ENCODE measurements around the gene NLN.
A peak's percentile ranks its signal among the peaks of the same experiment; 100 is the strongest.
"Not testable (repeated sequence)": the region's sequence is repeated elsewhere in the genome, so short reads cannot be mapped to it uniquely, and the experiment has no call there.

Gene NLN

DNA sequence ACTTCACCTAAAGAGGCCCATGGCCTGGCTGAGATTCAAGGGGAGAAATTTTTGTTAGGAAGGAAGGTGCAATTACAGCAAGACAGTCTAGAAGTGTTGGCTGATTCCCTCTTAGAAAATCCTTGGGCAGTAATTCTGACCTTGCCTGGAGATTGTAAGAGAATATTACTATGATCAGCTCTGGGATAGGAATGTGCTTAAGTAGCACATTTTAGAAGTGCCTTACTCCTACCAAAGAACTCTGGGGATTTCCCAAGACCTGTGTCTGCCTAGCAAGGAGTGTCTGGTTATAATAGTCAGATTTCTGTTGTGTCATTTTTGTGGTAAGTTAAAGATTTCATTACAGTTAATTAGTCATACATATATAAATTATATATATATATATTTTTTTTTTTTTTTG, 52.3 kb downstream of the NLN start:
- ATAC-seq (peak; percentile 75), DNase-seq (no peak)
- no peak overlapping the region for H3K4me3 Mint-ChIP-seq
- H3K27ac Mint-ChIP-seq, result peak overlapping the region; percentile 8
- H3K27me3 Mint-ChIP-seq, result no peaks in the 10 kb centered on the region
- no peaks in the 10 kb centered on the region for H3K9me3 Mint-ChIP-seq
- peaks cover 15% of the 10 kb centered on the region for H3K36me3 Mint-ChIP-seq (ENCODE audit: low read depth)
- H3K4me1 Mint-ChIP-seq, result peaks cover 22% of the 10 kb centered on the region

DNA sequence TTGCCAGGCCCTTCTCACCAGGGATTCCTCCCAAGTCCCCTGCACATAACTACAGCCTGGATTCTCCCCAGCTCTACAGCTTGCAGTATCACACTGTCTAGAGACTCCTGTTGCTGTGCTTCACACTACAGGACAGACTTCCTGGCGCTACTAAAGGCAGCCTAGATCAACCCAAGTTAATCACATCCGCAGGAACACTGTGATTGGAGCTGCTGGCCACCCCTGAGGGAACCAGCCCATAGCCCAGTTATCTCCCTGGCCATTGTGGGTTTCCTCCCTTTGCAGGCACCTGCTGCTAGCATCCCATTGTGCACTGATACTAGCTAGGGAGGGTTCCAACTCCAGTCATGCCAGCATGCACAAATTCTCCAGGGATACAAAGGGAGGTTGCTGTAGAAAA, 53.5 kb downstream of the NLN start:
- Mint-ChIP-seq H3K4me3 (no peak overlapping the region), H3K27me3 (no peaks in the 10 kb centered on the region), H3K36me3 (ENCODE audit: low read depth) (peaks cover 21% of the 10 kb centered on the region), H3K9me3 (no peaks in the 10 kb centered on the region), H3K27ac (no peak overlapping the region), H3K4me1 (peaks cover 29% of the 10 kb centered on the region)
- no peak for ATAC-seq
- DNase-seq, result no peak

- no peak overlapping the region for H3K4me3 Mint-ChIP-seq
- H3K4me1 Mint-ChIP-seq, result peaks cover 29% of the 10 kb centered on the region
- ATAC-seq (peak; percentile 30), DNase-seq (no peak)
- no peaks in the 10 kb centered on the region for H3K9me3 Mint-ChIP-seq
- H3K36me3 Mint-ChIP-seq (ENCODE audit: low read depth), result peaks cover 30% of the 10 kb centered on the region
- H3K27me3 Mint-ChIP-seq, result no peaks in the 10 kb centered on the region
- no peak overlapping the region for H3K27ac Mint-ChIP-seq
Measured at GRCh38 chr5:65776441-65777141, 54.6 kb downstream of the NLN start.

DNA sequence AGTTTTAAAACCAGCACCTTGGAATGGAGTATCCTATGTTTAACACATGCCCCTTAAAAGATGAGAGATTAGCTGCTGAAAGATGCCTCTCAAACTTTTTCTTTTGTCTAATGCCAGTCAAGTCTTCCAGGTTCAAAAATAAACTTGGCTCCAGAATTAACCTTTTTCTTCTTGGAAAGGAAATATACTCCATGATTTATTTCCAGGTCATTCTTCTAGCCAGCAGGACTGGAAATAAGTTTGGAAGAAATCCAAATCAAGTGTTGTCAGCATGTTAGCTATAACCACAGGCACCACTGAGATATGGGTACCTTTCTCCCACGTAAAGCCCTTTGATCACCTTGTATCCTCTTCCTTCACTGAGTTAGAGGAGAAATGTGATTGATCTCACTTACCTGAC, 56.1 kb downstream of the NLN start:
- DNase-seq (no peak), ATAC-seq (no peak)
- Mint-ChIP-seq H3K4me1 (peaks cover 29% of the 10 kb centered on the region), H3K4me3 (no peak overlapping the region), H3K36me3 (ENCODE audit: low read depth) (peaks cover 42% of the 10 kb centered on the region), H3K27ac (no peak overlapping the region), H3K9me3 (no peaks in the 10 kb centered on the region), H3K27me3 (no peaks in the 10 kb centered on the region)

- H3K36me3 Mint-ChIP-seq (ENCODE audit: low read depth), result peaks cover 44% of the 10 kb centered on the region
- H3K27me3 Mint-ChIP-seq, result no peaks in the 10 kb centered on the region
- no peak overlapping the region for H3K4me3 Mint-ChIP-seq
- H3K27ac Mint-ChIP-seq, result no peak overlapping the region
- ATAC-seq, result no peak
- no peak for DNase-seq
- no peaks in the 10 kb centered on the region for H3K9me3 Mint-ChIP-seq
- H3K4me1 Mint-ChIP-seq, result peaks cover 21% of the 10 kb centered on the region
Measured at GRCh38 chr5:65779643-65780042, 57.6 kb downstream of the NLN start.

DNA sequence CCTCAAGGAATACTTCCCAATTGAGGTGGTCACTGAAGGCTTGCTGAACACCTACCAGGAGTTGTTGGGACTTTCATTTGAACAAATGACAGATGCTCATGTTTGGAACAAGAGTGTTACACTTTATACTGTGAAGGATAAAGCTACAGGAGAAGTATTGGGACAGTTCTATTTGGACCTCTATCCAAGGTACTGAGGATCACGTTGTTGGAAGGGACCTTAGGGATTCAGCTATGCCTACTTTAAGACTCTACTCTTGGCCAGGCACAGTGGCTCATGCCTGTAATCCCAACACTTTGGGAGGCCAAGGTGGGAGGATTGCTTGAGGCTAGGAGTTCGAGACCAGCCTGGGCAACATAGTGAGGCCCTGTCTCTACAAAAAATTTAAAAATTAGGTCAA, 66.3 kb downstream of the NLN start:
- H3K4me1 Mint-ChIP-seq, result peaks cover 16% of the 10 kb centered on the region

GRCh38 chr5:65790371-65791163, 68.6 kb downstream of the NLN start:
- no peak overlapping the region for H3K4me3 Mint-ChIP-seq
- DNase-seq (peak; percentile 27), ATAC-seq (peak; percentile 86)
- H3K4me1 Mint-ChIP-seq, result peaks cover 16% of the 10 kb centered on the region
- H3K9me3 Mint-ChIP-seq, result peaks cover 7% of the 10 kb centered on the region
- H3K36me3 Mint-ChIP-seq (ENCODE audit: low read depth), result peaks cover 46% of the 10 kb centered on the region
- no peaks in the 10 kb centered on the region for H3K27me3 Mint-ChIP-seq
- peak overlapping the region; percentile 39 for H3K27ac Mint-ChIP-seq

More for the DNA sequence above, 66.3 kb downstream of the NLN start:
- H3K27ac Mint-ChIP-seq, H3K4me3 Mint-ChIP-seq, H3K9me3 Mint-ChIP-seq, H3K27me3 Mint-ChIP-seq, DNase-seq, ATAC-seq: not testable (repeated sequence)
- peaks cover 35% of the 10 kb centered on the region for H3K36me3 Mint-ChIP-seq (ENCODE audit: low read depth)

- DNase-seq, result no peak
- H3K4me1 Mint-ChIP-seq, result peaks cover 16% of the 10 kb centered on the region
- ATAC-seq, result no peak
- H3K4me3 Mint-ChIP-seq, result no peak overlapping the region
- H3K36me3 Mint-ChIP-seq (ENCODE audit: low read depth), result peaks cover 49% of the 10 kb centered on the region
- H3K27me3 Mint-ChIP-seq, result no peaks in the 10 kb centered on the region
- H3K9me3 Mint-ChIP-seq, result peaks cover 7% of the 10 kb centered on the region
- no peak overlapping the region for H3K27ac Mint-ChIP-seq
Measured at GRCh38 chr5:65791712-65792673, 70.0 kb downstream of the NLN start.

- no peaks in the 10 kb centered on the region for H3K9me3 Mint-ChIP-seq
- no peak overlapping the region for H3K4me3 Mint-ChIP-seq
- H3K27ac Mint-ChIP-seq, result no peak overlapping the region
- H3K36me3 Mint-ChIP-seq (ENCODE audit: low read depth), result peaks cover 29% of the 10 kb centered on the region
- H3K4me1 Mint-ChIP-seq, result peaks cover 1% of the 10 kb centered on the region
- no peak for ATAC-seq
- no peak for DNase-seq
- no peaks in the 10 kb centered on the region for H3K27me3 Mint-ChIP-seq
Measured at GRCh38 chr5:65796269-65796668, 74.3 kb downstream of the NLN start.

DNA sequence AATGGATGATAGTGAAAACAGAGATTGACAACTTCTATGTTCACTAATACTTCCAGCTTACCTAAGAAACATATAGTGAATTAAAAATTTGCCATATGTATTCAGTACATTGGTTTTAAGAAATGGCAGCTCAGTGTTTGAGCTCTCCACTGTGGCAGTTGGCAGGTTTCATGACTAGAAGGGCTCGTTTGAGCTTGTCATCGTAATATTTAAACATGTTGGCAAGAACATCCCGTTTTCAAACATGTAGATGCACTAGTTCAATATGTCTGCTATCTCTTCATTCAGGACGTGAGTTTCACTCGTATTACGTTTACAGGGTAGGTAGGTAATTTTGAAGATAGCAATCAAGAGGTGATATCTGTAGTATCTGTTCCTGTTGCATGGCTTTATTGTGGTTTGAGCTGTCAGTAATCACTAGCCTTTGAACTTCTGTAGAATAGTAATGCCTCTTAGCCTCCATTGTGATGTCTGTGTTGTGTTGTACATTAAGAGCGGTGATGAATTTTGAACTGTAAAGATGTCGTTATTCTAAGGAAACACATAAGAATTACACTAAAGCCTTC, 74.8 kb downstream of the NLN start:
- peaks cover 32% of the 10 kb centered on the region for H3K36me3 Mint-ChIP-seq (ENCODE audit: low read depth)
- H3K4me1 Mint-ChIP-seq, result peaks cover 2% of the 10 kb centered on the region
- no peak for DNase-seq
- H3K27me3 Mint-ChIP-seq, result no peaks in the 10 kb centered on the region
- H3K4me3 Mint-ChIP-seq, result no peak overlapping the region
- no peaks in the 10 kb centered on the region for H3K9me3 Mint-ChIP-seq
- no peak overlapping the region for H3K27ac Mint-ChIP-seq
- no peak for ATAC-seq

GRCh38 chr5:65797481-65797880, 75.5 kb downstream of the NLN start:
- peaks cover 2% of the 10 kb centered on the region for H3K4me1 Mint-ChIP-seq
- no peaks in the 10 kb centered on the region for H3K9me3 Mint-ChIP-seq
- H3K27me3 Mint-ChIP-seq, result no peaks in the 10 kb centered on the region
- no peak overlapping the region for H3K4me3 Mint-ChIP-seq
- H3K27ac Mint-ChIP-seq, result no peak overlapping the region
- ATAC-seq, result no peak
- peaks cover 35% of the 10 kb centered on the region for H3K36me3 Mint-ChIP-seq (ENCODE audit: low read depth)
- no peak for DNase-seq

GRCh38 chr5:65799857-65800256, 77.9 kb downstream of the NLN start:
- ATAC-seq, result no peak
- peaks cover 20% of the 10 kb centered on the region for H3K4me1 Mint-ChIP-seq
- H3K4me3 Mint-ChIP-seq, result no peak overlapping the region
- H3K27me3 Mint-ChIP-seq, result no peaks in the 10 kb centered on the region
- DNase-seq, result no peak
- peaks cover 4% of the 10 kb centered on the region for H3K9me3 Mint-ChIP-seq
- H3K36me3 Mint-ChIP-seq (ENCODE audit: low read depth), result peaks cover 31% of the 10 kb centered on the region
- no peak overlapping the region for H3K27ac Mint-ChIP-seq

- no peak overlapping the region for H3K4me3 Mint-ChIP-seq
- no peak overlapping the region for H3K27ac Mint-ChIP-seq
- no peak for ATAC-seq
- H3K36me3 Mint-ChIP-seq (ENCODE audit: low read depth), result peaks cover 38% of the 10 kb centered on the region
- no peaks in the 10 kb centered on the region for H3K27me3 Mint-ChIP-seq
- H3K9me3 Mint-ChIP-seq, result peaks cover 4% of the 10 kb centered on the region
- H3K4me1 Mint-ChIP-seq, result peaks cover 25% of the 10 kb centered on the region
- DNase-seq, result no peak
Measured at GRCh38 chr5:65800775-65801174, 78.8 kb downstream of the NLN start.

GRCh38 chr5:65801352-65801783, 79.4 kb downstream of the NLN start:
- Mint-ChIP-seq H3K4me1 (peaks cover 25% of the 10 kb centered on the region), H3K27ac (no peak overlapping the region), H3K9me3 (peaks cover 4% of the 10 kb centered on the region), H3K4me3 (no peak overlapping the region), H3K27me3 (no peaks in the 10 kb centered on the region), H3K36me3 (ENCODE audit: low read depth) (peaks cover 44% of the 10 kb centered on the region)
- ATAC-seq (no peak), DNase-seq (no peak)

Data from activated naive CD8-positive, alpha-beta T cell treated with anti-CD3 and anti-CD28 coated beads, Interleukin-2, amount 50 U/mL, for 24 hours (primary cell).